DND-41 (cell line): Measurements from ENCODE around the gene TRPM5.
A peak's percentile ranks its signal among the peaks of the same experiment; 100 is the strongest.

Source experiments
- ATAC-seq: fragments of 200-7000 bp; cut with Tn5 transposase; 3 replicates; pipeline ENCODE4 v1.9.1; 2021; ENCODE audit warnings: low read depth; ENCODE audit not compliant: insufficient read depth
- DNase-seq: peaks from one replicate; pipeline ENCODE4 v3.0.0-alpha.2; 2020
- H2AFZ ChIP-seq: 2 replicates; pipeline ENCODE4 v1.6.0; 2012; ENCODE audit warnings: low read depth, low read length
- H3K27ac ChIP-seq: 2 replicates; pipeline ENCODE4 v1.5.1; 2012; ENCODE audit warnings: low read length, inconsistent platforms
- H3K27me3 ChIP-seq: fragments of 200-600 bp; sonication (generic); 2 replicates; pipeline ENCODE4 v1.6.0; 2012; ENCODE audit warnings: low read length, mild to moderate bottlenecking, inconsistent platforms; ENCODE audit not compliant: insufficient read depth, poor library complexity
- H3K36me3 ChIP-seq: 2 replicates; pipeline ENCODE4 v1.5.1; 2012; ENCODE audit warnings: low read length, inconsistent platforms; ENCODE audit not compliant: insufficient read depth
- H3K4me1 ChIP-seq: 2 replicates; pipeline ENCODE4 v1.5.1; 2012; ENCODE audit warnings: mild to moderate bottlenecking, low read length; ENCODE audit not compliant: insufficient read depth
- H3K4me2 ChIP-seq: 2 replicates; pipeline ENCODE4 v1.6.0; 2012; ENCODE audit warnings: mild to moderate bottlenecking, moderate library complexity, low read length, inconsistent platforms; ENCODE audit not compliant: insufficient read depth
- H3K4me3 ChIP-seq, 2 experiments: fragments of 200-600 bp in 1 of 2; shearing (Covaris generic) in 1 of 2; 2 replicates each; pipeline ENCODE4 v1.5.1; 2012 to 2016; ENCODE audit warnings: inconsistent platforms in 2 of 2, low read length in 2 of 2, mild to moderate bottlenecking in 2 of 2, low read depth in 1 of 2, moderate library complexity in 1 of 2
- H3K79me2 ChIP-seq: 2 replicates; pipeline ENCODE4 v1.6.0; 2012; ENCODE audit warnings: low read length, inconsistent platforms; ENCODE audit not compliant: insufficient read depth
- H3K9ac ChIP-seq: 2 replicates; pipeline ENCODE4 v1.6.0; 2012; ENCODE audit warnings: low read depth, mild to moderate bottlenecking, inconsistent platforms, low read length, moderate library complexity
- H3K9me3 ChIP-seq: 2 replicates; pipeline ENCODE4 v1.5.1; 2012; ENCODE audit warnings: low read length, moderate library complexity, mild to moderate bottlenecking, inconsistent platforms; ENCODE audit not compliant: insufficient read depth, severe bottlenecking
- H4K20me1 ChIP-seq: 2 replicates; pipeline ENCODE4 v1.6.0; 2012; ENCODE audit warnings: low read length; ENCODE audit not compliant: insufficient read depth
- EZH2 ChIP-seq: IDR thresholded peaks from 3 replicates; pipeline ENCODE4 v1.6.1; 2012; ENCODE audit warnings: borderline replicate concordance, low read depth, mild to moderate bottlenecking, moderate library complexity, low read length, inconsistent platforms; ENCODE audit not compliant: severe bottlenecking
- TF ChIP-seq, protein P1 (sequence below): IDR thresholded peaks from 2 replicates; pipeline ENCODE4 v1.5.1; 2012; ENCODE audit warnings: borderline replicate concordance, low read length, moderate library complexity, mild to moderate bottlenecking; ENCODE audit not compliant: poor library complexity, severe bottlenecking; ENCODE audit errors: extremely low read depth

TRPM5 gene

DNA sequence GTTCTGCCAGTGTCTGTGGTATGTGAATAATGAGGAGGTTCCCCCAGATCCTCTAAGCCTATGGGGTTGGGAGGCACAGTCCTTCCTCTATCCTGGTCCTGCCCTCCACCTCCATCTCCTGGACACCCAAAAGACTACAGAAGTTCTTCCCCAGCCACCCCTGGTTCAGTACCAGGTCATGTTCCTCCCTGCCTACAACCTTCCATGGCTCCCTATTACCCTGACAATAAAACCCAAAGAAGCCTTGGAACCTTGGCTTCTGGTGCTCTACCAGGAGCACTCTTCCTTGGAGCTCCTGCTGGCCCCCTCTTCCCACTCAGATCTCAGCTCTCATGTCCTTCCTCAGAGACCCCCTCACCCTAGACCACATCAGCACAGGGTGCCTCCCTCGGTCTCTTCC is 12.9 kb downstream of the TRPM5 start:
- H3K9ac ChIP-seq = no peak overlapping the region
- H3K4me2 ChIP-seq = no peak overlapping the region
- ATAC-seq = no peak
- no peak overlapping the region for H3K27ac ChIP-seq
- H2AFZ ChIP-seq = no peak overlapping the region
- no peak overlapping the region for H3K4me3 ChIP-seq
- H3K4me1 ChIP-seq = no peaks in the 10 kb centered on the region
- no peaks in the 10 kb centered on the region for H3K27me3 ChIP-seq
- no peaks in the 10 kb centered on the region for H3K36me3 ChIP-seq
- H3K9me3 ChIP-seq = no peaks in the 10 kb centered on the region
- TF ChIP-seq, protein P1, sequence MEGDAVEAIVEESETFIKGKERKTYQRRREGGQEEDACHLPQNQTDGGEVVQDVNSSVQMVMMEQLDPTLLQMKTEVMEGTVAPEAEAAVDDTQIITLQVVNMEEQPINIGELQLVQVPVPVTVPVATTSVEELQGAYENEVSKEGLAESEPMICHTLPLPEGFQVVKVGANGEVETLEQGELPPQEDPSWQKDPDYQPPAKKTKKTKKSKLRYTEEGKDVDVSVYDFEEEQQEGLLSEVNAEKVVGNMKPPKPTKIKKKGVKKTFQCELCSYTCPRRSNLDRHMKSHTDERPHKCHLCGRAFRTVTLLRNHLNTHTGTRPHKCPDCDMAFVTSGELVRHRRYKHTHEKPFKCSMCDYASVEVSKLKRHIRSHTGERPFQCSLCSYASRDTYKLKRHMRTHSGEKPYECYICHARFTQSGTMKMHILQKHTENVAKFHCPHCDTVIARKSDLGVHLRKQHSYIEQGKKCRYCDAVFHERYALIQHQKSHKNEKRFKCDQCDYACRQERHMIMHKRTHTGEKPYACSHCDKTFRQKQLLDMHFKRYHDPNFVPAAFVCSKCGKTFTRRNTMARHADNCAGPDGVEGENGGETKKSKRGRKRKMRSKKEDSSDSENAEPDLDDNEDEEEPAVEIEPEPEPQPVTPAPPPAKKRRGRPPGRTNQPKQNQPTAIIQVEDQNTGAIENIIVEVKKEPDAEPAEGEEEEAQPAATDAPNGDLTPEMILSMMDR = no peak
- no peak for TF ChIP-seq EZH2
- no peaks in the 10 kb centered on the region for H3K79me2 ChIP-seq
- no peak for DNase-seq
- no peaks in the 10 kb centered on the region; the same call in 1 of the 2 replicates for H4K20me1 ChIP-seq

DNA sequence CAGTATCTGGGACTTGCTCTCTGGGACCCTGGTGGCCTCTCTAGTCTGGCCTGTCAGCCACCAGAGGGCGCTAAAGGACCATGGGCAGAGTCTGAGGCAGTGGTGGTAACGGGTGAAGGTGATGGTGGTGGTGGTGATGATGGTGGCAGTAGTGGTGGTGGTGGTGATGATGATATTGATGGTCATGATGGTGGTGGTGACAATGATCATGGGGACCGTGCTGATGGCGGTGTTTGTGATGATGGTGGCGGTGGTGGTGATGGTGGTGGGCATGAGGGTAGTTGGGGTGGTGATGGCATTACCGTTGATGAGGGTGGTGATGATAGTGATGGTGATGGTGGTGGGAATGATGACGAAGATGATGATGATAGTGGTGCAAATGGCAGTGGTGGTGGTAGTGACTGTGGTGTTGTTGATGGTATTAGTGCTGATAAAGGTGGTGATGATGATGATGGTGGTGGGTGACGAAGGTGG is 16.0 kb downstream of the TRPM5 start:
- H3K4me2 ChIP-seq = no peak overlapping the region
- H3K79me2 ChIP-seq = no peaks in the 10 kb centered on the region
- H3K4me3 ChIP-seq = no peak overlapping the region
- no peaks in the 10 kb centered on the region for H3K4me1 ChIP-seq
- H3K9me3 ChIP-seq = no peaks in the 10 kb centered on the region
- H3K9ac ChIP-seq = no peak overlapping the region
- no peaks in the 10 kb centered on the region for H3K27me3 ChIP-seq
- no peak for TF ChIP-seq EZH2
- TF ChIP-seq, protein P1 = peak; percentile 89
- DNase-seq (peak; percentile 74), ATAC-seq (peak; percentile 92)
- H2AFZ ChIP-seq = no peak overlapping the region
- H3K36me3 ChIP-seq = no peaks in the 10 kb centered on the region
- H3K27ac ChIP-seq = no peak overlapping the region
- H4K20me1 ChIP-seq = no peaks in the 10 kb centered on the region

DNA sequence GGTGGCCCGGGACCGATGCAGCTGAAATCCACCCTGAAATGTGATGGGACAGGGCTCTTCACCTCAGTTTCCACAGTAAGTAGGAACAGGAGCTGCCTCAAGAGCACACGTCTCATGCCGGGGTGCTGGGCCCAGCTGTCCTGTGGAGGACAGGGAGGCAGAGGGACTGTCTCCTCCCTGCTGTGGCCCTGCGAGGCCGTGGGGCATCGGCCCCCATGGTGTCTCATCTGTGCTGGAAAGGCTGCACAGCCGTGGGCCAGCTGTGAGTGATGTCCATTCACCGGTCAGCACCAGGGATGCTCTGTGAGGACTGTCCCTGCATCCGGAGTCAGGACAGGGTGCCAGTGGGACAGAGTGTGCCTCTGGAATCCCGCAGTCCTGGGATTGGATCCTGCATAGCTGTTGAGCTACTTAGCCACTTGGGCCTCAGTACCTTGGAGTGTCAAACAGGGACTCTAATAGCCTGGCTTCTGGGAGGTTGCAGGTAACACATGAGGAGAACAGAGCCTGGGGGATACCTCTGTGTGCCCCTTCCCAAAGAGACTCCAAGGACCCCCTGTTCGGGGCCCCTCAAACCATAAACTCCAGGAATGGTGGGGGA is 16.5 kb downstream of the TRPM5 start:
- Histone ChIP-seq H2AFZ (no peak overlapping the region), H3K79me2 (no peaks in the 10 kb centered on the region), H3K4me2 (no peak overlapping the region), H3K9me3 (no peaks in the 10 kb centered on the region), H3K9ac (no peak overlapping the region), H3K27ac (no peak overlapping the region), H3K27me3 (no peaks in the 10 kb centered on the region), H3K4me3 (no peak overlapping the region), H3K4me1 (no peaks in the 10 kb centered on the region), H4K20me1 (no peaks in the 10 kb centered on the region), H3K36me3 (no peaks in the 10 kb centered on the region)
- TF ChIP-seq, protein P1 = no peak
- TF ChIP-seq EZH2 = no peak
- no peak for DNase-seq
- 0 out of 3 replicates have a peak, but pooled peaks have one; percentile 25 for ATAC-seq
